ENCODE measurements around the gene PDSS2. TPM values are rescaled to one million over a fixed set of nuclear protein-coding genes. Genes with fewer than 3 reads are reported as not detected.

The PDSS2 gene
- total RNA-seq, 2 donors from 2014 or later: 8.2 to 13.7 TPM

DNA sequence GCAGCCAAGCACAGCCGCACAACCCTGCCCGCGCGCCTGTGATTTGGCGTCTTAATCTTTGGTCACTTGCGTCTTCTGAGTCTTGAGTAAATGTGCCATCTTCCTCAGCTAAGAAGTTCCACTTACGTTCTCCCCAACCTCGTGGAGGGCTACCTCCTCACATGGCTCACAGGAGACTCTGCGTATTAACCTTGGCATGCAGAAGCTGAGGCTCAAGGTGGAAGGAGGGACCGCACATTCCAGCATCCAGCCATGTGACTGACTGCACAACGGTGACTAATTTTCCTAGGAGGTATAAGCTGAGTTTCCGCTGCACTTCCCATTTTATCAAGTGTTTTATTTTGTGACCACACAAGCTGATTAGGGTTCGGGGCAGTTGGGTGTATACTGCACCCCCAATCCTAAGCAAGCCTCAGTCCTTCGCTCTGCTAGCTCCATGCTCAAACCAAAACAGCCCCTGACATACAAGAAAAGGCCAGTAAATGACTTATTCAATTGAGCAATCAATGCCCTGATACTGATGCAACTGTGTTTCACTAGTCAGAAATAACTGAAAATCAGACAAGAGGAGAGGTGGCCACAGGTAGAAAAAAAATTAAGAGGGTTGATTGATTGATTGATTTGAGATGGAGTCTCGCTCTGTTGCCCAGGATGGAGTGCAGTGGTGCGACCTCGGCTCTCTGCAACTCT, 351.0 kb downstream of the PDSS2 start:
- Mint-ChIP-seq H3K4me1 (peaks cover 19% of the 10 kb centered on the region), H3K27ac (no peak overlapping the region), H3K4me3 (no peak overlapping the region), H3K36me3 (ENCODE audit: low read depth) (peaks cover 13% of the 10 kb centered on the region), H3K9me3 (no peaks in the 10 kb centered on the region), H3K27me3 (ENCODE audit: insufficient read depth) (no peaks in the 10 kb centered on the region)
- DNase-seq: peak; percentile 35
- TF ChIP-seq, protein P1, sequence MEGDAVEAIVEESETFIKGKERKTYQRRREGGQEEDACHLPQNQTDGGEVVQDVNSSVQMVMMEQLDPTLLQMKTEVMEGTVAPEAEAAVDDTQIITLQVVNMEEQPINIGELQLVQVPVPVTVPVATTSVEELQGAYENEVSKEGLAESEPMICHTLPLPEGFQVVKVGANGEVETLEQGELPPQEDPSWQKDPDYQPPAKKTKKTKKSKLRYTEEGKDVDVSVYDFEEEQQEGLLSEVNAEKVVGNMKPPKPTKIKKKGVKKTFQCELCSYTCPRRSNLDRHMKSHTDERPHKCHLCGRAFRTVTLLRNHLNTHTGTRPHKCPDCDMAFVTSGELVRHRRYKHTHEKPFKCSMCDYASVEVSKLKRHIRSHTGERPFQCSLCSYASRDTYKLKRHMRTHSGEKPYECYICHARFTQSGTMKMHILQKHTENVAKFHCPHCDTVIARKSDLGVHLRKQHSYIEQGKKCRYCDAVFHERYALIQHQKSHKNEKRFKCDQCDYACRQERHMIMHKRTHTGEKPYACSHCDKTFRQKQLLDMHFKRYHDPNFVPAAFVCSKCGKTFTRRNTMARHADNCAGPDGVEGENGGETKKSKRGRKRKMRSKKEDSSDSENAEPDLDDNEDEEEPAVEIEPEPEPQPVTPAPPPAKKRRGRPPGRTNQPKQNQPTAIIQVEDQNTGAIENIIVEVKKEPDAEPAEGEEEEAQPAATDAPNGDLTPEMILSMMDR (conservative IDR thresholded peaks at IDR 0.05): no peak
- Histone ChIP-seq H3K4me1 (ENCODE audit: control insufficient read depth, insufficient read depth, low read length) (peaks cover 7% of the 10 kb centered on the region), H3K4me3 (ENCODE audit: low read length) (no peak overlapping the region), H3K27ac (ENCODE audit: low read depth, low read length) (no peak overlapping the region), H3K36me3 (ENCODE audit: control insufficient read depth, insufficient read depth, low read length) (peaks cover 12% of the 10 kb centered on the region), H3K27me3 (ENCODE audit: control insufficient read depth, insufficient read depth, low read length, poor library complexity, severe bottlenecking) (no peaks in the 10 kb centered on the region), H3K9ac (ENCODE audit: extremely low read depth, low read length, poor library complexity, severe bottlenecking) (no peak overlapping the region), H3K9me3 (ENCODE audit: control insufficient read depth, low read length) (no peaks in the 10 kb centered on the region)
- 91 to 96% methylated on average over 13 to 17 of the region's 17 CpGs for WGBS, 2 experiments (ENCODE audit: insufficient coverage in 1 of 2, insufficient read length in 1 of 2)

DNA sequence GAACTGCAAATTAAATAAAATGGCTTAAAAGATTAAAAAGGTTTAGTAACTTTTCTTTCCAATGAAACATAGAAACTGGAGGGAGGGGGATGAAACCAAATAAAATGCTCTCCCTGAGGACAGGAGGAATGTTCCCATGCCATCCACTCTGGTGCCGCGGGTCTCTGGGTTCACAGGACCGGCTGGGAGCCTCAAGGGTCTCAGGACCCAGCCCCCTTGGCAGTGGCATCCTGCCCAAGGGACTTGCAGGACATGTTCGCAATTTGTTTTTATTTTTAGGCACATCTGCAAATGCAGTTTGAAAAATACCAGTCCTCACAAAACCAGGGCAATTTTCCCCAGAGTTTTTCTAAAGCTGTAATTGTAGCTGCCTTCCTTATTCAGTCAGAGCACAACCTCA, 351.6 kb downstream of the PDSS2 start:
- Histone ChIP-seq H3K4me3 (ENCODE audit: low read length) (no peak overlapping the region), H3K9me3 (ENCODE audit: control insufficient read depth, low read length) (no peaks in the 10 kb centered on the region), H3K27me3 (ENCODE audit: control insufficient read depth, insufficient read depth, low read length, poor library complexity, severe bottlenecking) (no peaks in the 10 kb centered on the region), H3K27ac (ENCODE audit: low read depth, low read length) (no peak overlapping the region), H3K36me3 (ENCODE audit: control insufficient read depth, insufficient read depth, low read length) (peaks cover 12% of the 10 kb centered on the region), H3K9ac (ENCODE audit: extremely low read depth, low read length, poor library complexity, severe bottlenecking) (no peak overlapping the region), H3K4me1 (ENCODE audit: control insufficient read depth, insufficient read depth, low read length) (peaks cover 7% of the 10 kb centered on the region)
- H3K36me3 Mint-ChIP-seq (ENCODE audit: low read depth): peaks cover 12% of the 10 kb centered on the region
- H3K9me3 Mint-ChIP-seq: no peaks in the 10 kb centered on the region
- H3K27me3 Mint-ChIP-seq (ENCODE audit: insufficient read depth): no peaks in the 10 kb centered on the region
- WGBS, 2 experiments (ENCODE audit: insufficient coverage in 1 of 2, insufficient read length in 1 of 2): 95 to 96% methylated on average over 4 of the region's 4 CpGs
- H3K4me1 Mint-ChIP-seq: peaks cover 22% of the 10 kb centered on the region
- H3K4me3 Mint-ChIP-seq: no peak overlapping the region
- no peak overlapping the region for H3K27ac Mint-ChIP-seq
- TF ChIP-seq, protein P1 (conservative IDR thresholded peaks at IDR 0.05): no peak
- no peak for DNase-seq

DNA sequence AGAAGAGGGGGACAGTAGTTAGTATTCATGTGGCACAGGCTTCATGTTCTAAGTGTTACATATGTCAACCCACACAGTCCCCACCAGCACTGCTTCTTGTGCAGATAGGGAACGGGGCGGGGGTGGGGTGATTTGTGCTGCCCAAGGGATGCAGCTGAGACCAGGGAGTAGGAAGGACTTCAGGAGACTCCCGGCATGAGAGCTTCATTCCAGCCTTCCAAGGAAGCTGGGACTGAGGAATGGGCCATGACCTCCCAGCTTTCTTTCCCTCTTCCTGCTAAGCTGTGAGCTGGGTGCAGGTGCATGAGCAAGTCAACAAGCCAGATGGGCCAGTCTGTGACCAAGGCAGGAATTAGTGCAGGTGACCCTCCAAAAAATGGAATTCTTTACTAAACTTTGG, 353.2 kb downstream of the PDSS2 start:
- DNase-seq: peak; percentile 76
- H3K36me3 ChIP-seq (ENCODE audit: control insufficient read depth, insufficient read depth, low read length): peaks cover 4% of the 10 kb centered on the region
- WGBS, 2 experiments (ENCODE audit: insufficient coverage in 1 of 2, insufficient read length in 1 of 2): 71 to 76% methylated on average over 1 to 3 of the region's 3 CpGs
- no peak overlapping the region for H3K27ac ChIP-seq (ENCODE audit: low read depth, low read length)
- peak overlapping the region; percentile 82 for H3K27ac Mint-ChIP-seq
- H3K9ac ChIP-seq (ENCODE audit: extremely low read depth, low read length, poor library complexity, severe bottlenecking): no peak overlapping the region
- TF ChIP-seq, protein P1 (conservative IDR thresholded peaks at IDR 0.05): no peak
- peaks cover 7% of the 10 kb centered on the region for H3K4me1 ChIP-seq (ENCODE audit: control insufficient read depth, insufficient read depth, low read length)
- peaks cover 3% of the 10 kb centered on the region for H3K36me3 Mint-ChIP-seq (ENCODE audit: low read depth)
- no peaks in the 10 kb centered on the region for H3K9me3 Mint-ChIP-seq
- no peak overlapping the region for H3K4me3 ChIP-seq (ENCODE audit: low read length)
- H3K4me1 Mint-ChIP-seq: peaks cover 29% of the 10 kb centered on the region
- H3K27me3 Mint-ChIP-seq (ENCODE audit: insufficient read depth): no peaks in the 10 kb centered on the region
- H3K4me3 Mint-ChIP-seq: no peak overlapping the region
- H3K27me3 ChIP-seq (ENCODE audit: control insufficient read depth, insufficient read depth, low read length, poor library complexity, severe bottlenecking): no peaks in the 10 kb centered on the region
- no peaks in the 10 kb centered on the region for H3K9me3 ChIP-seq (ENCODE audit: control insufficient read depth, low read length)
